Kidney epithelial cell (primary cell): ENCODE data around the gene PSTPIP1. TPM values are rescaled to one million over a fixed set of nuclear protein-coding genes. Genes with fewer than 3 reads are reported as not detected.
A peak's percentile ranks its signal among the peaks of the same experiment; 100 is the strongest.

Experiments
- DNase-seq: peaks from one replicate; pipeline ENCODE4 v3.0.0-alpha.2; 2010; ENCODE audit warnings: low read depth
- H3K27me3 ChIP-seq: 2 replicates; pipeline ENCODE4 v1.6.0; 2011; ENCODE audit warnings: low read length; ENCODE audit not compliant: control insufficient read depth, insufficient read depth
- H3K36me3 ChIP-seq: 2 replicates; pipeline ENCODE4 v1.5.1; 2011; ENCODE audit warnings: low read length; ENCODE audit not compliant: control insufficient read depth, insufficient read depth
- H3K4me3 ChIP-seq: 2 replicates; pipeline ENCODE4 v1.5.1; 2011; ENCODE audit warnings: low read depth, mild to moderate bottlenecking, control low read depth, low read length
- total RNA-seq: library from RNA; depleted of rRNA; stranded (reverse); fragments of >200 nt; gene quantifications from 2 replicates; pipeline ENCODE4 v1.2.3, GENCODE V29; 2015
- TF ChIP-seq, protein P1 (sequence below): IDR thresholded peaks from 2 replicates; pipeline ENCODE4 v1.5.1; 2011; ENCODE audit warnings: mild to moderate bottlenecking, moderate library complexity, low read length, control low read depth, inconsistent platforms; ENCODE audit not compliant: insufficient read depth, poor library complexity, severe bottlenecking

The PSTPIP1 gene
- total RNA-seq, 1 donor from 2014 or later = not detected

DNA sequence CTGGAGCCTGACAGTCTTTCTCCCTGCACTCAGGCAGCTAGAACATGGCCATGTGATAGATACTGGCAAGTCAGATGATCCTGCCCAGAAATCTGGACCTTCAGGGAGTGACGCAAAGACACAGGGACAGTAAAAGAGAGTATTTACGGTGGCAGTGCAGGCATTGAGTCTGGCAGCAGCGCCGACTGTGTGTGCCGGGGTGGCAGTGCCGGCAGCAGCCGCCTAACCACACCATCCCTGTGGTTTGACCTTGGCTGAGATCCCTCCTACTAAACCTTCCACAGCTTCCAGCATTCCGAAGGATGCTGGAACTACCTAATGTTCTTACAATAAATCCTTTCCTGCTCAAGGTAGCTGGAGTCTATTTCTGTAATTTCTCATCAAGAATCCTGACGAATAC lies 80.6 kb downstream of the PSTPIP1 start:
- peaks cover 2% of the 10 kb centered on the region for H3K27me3 ChIP-seq
- no peak overlapping the region for H3K4me3 ChIP-seq
- DNase-seq = no peak
- no peaks in the 10 kb centered on the region for H3K36me3 ChIP-seq
- TF ChIP-seq, protein P1, sequence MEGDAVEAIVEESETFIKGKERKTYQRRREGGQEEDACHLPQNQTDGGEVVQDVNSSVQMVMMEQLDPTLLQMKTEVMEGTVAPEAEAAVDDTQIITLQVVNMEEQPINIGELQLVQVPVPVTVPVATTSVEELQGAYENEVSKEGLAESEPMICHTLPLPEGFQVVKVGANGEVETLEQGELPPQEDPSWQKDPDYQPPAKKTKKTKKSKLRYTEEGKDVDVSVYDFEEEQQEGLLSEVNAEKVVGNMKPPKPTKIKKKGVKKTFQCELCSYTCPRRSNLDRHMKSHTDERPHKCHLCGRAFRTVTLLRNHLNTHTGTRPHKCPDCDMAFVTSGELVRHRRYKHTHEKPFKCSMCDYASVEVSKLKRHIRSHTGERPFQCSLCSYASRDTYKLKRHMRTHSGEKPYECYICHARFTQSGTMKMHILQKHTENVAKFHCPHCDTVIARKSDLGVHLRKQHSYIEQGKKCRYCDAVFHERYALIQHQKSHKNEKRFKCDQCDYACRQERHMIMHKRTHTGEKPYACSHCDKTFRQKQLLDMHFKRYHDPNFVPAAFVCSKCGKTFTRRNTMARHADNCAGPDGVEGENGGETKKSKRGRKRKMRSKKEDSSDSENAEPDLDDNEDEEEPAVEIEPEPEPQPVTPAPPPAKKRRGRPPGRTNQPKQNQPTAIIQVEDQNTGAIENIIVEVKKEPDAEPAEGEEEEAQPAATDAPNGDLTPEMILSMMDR = no peak

DNA sequence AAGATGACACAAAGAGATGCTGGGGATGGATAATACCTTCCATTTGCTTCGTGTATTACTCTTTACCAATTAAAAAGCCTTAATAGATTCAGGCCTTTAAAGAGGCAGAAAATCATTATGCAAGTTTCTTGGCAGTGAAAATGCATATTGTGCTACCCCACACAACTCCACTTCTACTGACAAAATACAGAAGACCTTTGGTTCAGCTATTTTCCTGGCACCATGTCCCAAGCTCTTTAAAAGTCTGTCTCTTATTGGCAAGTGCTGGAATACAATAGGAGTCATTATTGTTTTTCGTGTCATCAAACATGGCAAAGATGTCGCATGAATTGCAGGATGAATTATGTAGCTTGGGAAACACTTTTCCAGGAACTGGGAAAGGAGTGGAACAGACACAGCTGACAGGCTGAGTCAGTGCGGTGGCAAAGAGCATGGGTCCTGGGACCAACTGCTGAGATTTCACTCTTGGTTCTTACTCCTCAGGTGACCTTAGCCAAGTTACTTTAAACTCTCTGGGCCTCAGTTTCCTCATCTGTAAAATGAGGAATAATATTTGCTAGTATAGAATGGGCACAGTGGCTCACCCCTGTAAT lies 81.5 kb downstream of the PSTPIP1 start:
- Histone ChIP-seq H3K27me3 (peaks cover 2% of the 10 kb centered on the region), H3K4me3 (no peak overlapping the region), H3K36me3 (no peaks in the 10 kb centered on the region)
- DNase-seq = no peak
- TF ChIP-seq, protein P1 = no peak

DNA sequence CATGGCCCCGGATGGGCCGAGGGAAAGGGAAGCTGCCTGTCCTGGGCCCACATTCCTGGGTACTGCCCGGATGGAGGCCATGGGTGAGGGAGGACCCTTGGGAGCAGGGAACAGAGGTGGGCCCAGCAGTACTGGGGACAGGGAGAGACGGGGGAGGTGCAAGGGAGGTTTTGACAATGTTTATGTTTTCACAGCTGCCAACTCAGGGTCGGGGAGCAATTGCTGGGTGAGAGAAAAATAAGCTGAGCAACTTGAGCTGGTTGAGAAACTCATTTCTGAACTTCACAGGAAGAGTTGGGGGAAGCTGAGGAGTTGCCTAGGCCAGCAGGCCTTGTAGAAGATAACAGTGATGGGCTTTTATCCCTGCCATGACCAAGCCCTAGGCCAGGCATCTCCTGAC lies 87.0 kb downstream of the PSTPIP1 start:
- no peak for DNase-seq
- Histone ChIP-seq H3K27me3 (no peaks in the 10 kb centered on the region), H3K4me3 (no peak overlapping the region), H3K36me3 (peaks cover 1% of the 10 kb centered on the region)
- TF ChIP-seq, protein P1 = no peak

DNA sequence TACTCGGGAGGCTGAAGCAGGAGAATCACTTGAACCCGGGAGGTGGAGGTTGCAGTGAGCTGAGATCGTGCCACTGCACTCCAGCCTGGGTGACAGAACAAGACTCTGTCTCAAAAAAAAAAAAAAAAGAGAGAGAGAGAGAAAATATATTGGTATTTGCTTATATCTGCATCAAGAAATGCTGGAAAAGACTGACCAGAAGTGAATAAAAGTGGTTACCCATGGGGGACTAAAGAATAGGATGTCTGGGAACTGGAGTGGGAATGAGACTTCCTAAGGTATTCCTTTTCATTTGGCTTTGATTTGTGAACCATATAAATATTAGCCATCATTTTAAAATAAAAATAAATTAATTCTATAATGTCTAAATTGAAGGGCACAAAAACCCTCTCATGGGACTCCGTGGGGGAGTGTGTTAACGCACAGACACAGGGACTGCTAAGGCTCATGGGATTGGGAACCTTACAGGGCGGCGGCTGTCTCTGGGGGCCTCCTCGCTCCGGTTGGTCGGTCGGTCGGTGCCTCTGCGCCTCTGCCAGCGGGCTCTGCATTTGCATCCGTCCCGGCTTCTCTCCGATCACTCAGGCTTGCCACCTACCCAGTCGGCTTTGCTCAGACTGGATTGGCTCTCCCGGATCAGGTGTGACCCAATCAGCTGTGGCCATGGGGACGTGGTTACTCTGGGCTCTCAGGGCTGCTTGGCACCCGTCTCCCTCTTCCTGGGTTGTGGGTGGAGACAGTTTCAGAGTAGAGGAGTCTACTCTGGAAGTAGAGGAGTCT lies 88.6 kb downstream of the PSTPIP1 start:
- peak overlapping the region; percentile 13 for H3K4me3 ChIP-seq
- TF ChIP-seq, protein P1 = no peak
- peaks cover 1% of the 10 kb centered on the region for H3K36me3 ChIP-seq
- DNase-seq = peak; percentile 45
- H3K27me3 ChIP-seq = no peaks in the 10 kb centered on the region

DNA sequence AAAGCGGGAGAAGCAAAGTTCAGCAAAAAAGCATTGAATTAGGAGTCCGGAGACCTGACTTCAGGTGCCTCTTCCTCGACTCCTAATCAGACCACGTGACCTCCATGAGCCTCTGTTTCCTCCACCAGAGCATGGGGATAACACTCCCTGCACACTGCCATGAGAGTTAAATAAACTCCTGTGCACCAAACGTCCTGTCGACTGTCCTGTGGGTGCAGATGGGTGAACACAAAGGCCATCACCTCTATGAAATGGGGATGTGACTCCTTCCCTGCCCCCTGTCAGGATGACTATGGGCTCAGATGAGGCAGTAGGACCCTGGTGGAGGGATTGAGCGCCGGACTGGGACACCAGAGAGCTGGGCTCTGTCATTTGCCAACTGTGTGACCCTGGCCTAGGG lies 89.5 kb downstream of the PSTPIP1 start:
- Histone ChIP-seq H3K27me3 (no peaks in the 10 kb centered on the region), H3K36me3 (peaks cover 1% of the 10 kb centered on the region), H3K4me3 (no peak overlapping the region)
- TF ChIP-seq, protein P1 = no peak
- no peak for DNase-seq

DNA sequence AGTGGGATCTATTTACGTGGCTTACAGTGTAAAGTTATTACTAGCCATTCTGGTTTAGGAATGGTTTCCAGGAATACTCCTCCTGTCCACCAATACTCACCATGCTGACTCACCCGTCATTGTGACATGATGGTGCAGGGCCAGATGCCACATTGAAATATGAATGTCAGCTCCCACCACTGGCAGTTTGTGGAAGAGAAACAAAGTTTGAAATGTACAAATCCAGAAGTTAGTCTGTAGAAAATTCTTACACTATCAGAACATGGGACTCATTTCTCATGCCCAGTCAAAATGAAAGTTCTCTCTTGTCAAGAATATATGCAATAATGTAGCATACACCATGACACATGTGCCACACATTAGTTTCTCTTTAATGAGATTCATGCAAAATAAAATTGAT lies 90.4 kb downstream of the PSTPIP1 start:
- DNase-seq = no peak
- TF ChIP-seq, protein P1 = no peak
- Histone ChIP-seq H3K36me3 (peaks cover 1% of the 10 kb centered on the region), H3K27me3 (no peaks in the 10 kb centered on the region), H3K4me3 (no peak overlapping the region)
